LNCAP (cell line): ENCODE measurements around the gene ACAA2.

Experiments used
- TF ChIP-seq, protein P1 (sequence below): fragments of 450-650 bp; IDR thresholded peaks from 2 replicates; pipeline ENCODE4 v1.5.1; 2017; ENCODE audit warnings: mild to moderate bottlenecking

The ACAA2 gene

DNA sequence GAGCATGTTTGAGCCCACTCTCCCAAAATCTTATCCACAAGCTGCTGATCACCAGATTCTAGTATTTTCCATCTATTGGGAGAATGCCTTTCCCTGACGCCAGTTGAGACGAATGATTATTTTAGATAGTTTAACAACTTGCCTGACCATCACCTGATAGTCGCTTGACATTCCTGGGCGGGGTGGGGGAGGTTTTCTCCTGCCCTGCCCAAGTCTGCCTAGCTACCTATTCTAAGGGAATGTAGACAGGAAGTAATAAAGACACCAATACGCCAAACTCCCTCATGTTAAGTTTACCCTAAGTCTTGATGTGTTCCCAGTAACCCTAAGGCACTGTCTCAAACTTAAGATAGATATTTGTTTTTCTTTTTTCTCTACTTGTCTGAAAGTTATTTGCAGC is 4.6 kb upstream of the ACAA2 start:
- TF ChIP-seq, protein P1, sequence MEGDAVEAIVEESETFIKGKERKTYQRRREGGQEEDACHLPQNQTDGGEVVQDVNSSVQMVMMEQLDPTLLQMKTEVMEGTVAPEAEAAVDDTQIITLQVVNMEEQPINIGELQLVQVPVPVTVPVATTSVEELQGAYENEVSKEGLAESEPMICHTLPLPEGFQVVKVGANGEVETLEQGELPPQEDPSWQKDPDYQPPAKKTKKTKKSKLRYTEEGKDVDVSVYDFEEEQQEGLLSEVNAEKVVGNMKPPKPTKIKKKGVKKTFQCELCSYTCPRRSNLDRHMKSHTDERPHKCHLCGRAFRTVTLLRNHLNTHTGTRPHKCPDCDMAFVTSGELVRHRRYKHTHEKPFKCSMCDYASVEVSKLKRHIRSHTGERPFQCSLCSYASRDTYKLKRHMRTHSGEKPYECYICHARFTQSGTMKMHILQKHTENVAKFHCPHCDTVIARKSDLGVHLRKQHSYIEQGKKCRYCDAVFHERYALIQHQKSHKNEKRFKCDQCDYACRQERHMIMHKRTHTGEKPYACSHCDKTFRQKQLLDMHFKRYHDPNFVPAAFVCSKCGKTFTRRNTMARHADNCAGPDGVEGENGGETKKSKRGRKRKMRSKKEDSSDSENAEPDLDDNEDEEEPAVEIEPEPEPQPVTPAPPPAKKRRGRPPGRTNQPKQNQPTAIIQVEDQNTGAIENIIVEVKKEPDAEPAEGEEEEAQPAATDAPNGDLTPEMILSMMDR = no peak

- TF ChIP-seq, protein P1 = no peak
These were observed 2.6 kb upstream of the ACAA2 start for GRCh38 chr18:49815927-49816326.

GRCh38 chr18:49814147-49814499 is 790 bp upstream of the ACAA2 start:
- TF ChIP-seq, protein P1 = no peak

- TF ChIP-seq, protein P1 = no peak
These were observed 339 bp downstream of the ACAA2 start for GRCh38 chr18:49813069-49813318.

GRCh38 chr18:49812286-49813068 is 856 bp downstream of the ACAA2 start:
- TF ChIP-seq, protein P1 = no peak

DNA sequence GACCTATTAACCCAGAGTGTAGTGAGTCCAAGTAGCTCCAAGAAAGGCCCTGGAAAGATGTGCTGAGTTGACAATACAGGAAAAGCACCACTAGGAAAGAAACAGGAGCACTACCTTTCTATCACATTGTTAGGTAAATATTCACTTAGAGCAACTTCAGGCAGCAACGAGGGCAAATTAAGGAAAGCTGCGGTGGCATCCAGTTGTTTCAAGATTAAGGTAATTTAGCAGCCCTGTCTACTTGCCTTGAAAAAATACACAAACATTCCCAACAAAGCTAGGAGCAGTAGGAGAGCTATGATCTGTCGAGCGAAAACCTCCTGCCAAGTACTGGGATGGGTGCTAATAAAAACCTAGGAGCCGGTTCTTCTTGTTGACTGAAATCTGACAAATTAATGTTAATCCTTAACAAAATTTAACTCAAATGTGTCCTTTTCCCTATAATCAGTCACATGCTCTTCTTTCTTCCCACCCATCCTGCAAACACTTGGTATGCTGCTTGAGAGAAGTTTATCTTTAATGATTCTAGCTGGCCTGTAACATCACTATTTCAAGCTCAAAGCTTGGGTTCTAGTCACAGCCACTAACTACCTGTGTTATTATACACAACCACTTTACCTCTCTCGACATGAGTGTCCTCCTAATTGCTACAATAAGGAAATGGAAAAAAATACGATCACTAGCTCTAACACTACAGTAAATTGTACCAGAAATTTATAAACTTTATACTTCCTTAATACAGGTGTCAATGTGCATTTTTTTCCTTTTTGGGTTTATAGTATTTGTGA is 2.0 kb downstream of the ACAA2 start:
- TF ChIP-seq, protein P1 = no peak

GRCh38 chr18:49804096-49804495 is 9.2 kb downstream of the ACAA2 start:
- TF ChIP-seq, protein P1 = no peak
